ENCODE measurements around the gene SERPINA10.
"Not testable (repeated sequence)": the region's sequence is repeated elsewhere in the genome, so short reads cannot be mapped to it uniquely, and the experiment has no call there.

- TF ChIP-seq, protein P1, sequence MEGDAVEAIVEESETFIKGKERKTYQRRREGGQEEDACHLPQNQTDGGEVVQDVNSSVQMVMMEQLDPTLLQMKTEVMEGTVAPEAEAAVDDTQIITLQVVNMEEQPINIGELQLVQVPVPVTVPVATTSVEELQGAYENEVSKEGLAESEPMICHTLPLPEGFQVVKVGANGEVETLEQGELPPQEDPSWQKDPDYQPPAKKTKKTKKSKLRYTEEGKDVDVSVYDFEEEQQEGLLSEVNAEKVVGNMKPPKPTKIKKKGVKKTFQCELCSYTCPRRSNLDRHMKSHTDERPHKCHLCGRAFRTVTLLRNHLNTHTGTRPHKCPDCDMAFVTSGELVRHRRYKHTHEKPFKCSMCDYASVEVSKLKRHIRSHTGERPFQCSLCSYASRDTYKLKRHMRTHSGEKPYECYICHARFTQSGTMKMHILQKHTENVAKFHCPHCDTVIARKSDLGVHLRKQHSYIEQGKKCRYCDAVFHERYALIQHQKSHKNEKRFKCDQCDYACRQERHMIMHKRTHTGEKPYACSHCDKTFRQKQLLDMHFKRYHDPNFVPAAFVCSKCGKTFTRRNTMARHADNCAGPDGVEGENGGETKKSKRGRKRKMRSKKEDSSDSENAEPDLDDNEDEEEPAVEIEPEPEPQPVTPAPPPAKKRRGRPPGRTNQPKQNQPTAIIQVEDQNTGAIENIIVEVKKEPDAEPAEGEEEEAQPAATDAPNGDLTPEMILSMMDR (IDR thresholded peaks at IDR 0.05 in 4 of 5, conservative IDR thresholded peaks at IDR 0.05 in 1 of 5) = not testable (repeated sequence)
- TF ChIP-seq POLR2A (IDR thresholded peaks at IDR 0.05) = not testable (repeated sequence)
Observed at GRCh38 chr14:94296181-94296545, 3.1 kb upstream of the SERPINA10 start.
